ENCODE measurements around the gene HS6ST3.

The HS6ST3 gene

GRCh38 chr13:96449920-96450319 lies 360.0 kb downstream of the HS6ST3 start:
- Mint-ChIP-seq H3K36me3 (ENCODE audit: low read depth) (no peaks in the 10 kb centered on the region), H3K27me3 (ENCODE audit: low read depth) (no peaks in the 10 kb centered on the region), H3K9me3 (peaks cover 4% of the 10 kb centered on the region), H3K27ac (no peak overlapping the region), H3K4me1 (ENCODE audit: low read depth) (no peaks in the 10 kb centered on the region), H3K4me3 (no peak overlapping the region)

DNA sequence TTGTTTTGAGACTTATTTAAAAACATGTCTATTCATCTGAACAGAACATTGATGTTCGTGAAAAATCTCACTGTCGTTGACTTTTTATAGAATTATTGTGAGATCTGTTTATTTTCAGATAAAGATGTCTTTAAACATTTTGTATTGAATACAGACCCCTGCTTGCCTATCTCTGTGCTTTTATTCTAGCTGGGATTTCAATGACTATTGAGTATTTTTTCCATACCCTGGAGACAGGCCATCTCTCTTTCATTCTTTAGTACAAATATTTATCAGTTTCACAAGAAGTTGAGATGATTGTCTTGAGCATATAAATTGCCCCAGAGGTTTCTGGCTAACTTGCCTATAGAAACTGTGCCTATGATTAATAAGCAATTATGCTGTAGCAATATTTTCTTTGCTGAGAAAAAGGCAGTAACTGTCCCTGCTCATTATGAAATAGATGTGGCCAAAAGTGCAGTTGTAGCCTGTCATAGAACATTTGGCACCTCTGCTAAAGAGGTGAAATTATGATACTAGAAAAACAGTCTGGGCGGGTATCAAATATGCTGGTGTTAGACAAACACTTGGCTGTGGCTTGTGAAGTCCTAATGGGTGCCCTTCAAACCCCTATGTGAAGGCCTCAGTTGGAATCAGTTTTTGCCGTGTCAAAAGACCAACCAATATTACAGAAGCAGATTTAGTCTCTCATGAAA lies 360.6 kb downstream of the HS6ST3 start:
- Mint-ChIP-seq H3K36me3 (ENCODE audit: low read depth) (no peaks in the 10 kb centered on the region), H3K27ac (no peak overlapping the region)

DNA sequence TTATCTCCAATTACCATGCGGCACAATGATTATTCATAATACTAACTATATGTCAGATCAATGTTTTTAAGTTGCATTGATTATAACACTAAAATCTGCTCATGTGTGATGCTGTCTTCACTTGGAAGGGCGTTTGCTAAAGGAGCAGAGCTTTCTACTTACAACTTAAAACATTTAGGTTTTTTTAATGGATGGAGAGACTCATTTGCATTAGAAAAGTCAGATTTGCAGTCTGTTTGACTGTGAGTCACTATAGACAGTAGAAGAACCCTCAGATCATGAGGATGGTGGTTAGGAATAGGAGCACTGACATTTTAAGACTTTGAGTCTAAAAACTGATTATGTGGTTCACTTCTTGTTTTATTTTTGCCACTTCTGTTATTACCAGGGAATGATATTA lies 364.6 kb downstream of the HS6ST3 start:
- Mint-ChIP-seq H3K4me3 (no peak overlapping the region), H3K36me3 (ENCODE audit: low read depth) (no peaks in the 10 kb centered on the region), H3K4me1 (ENCODE audit: low read depth) (no peaks in the 10 kb centered on the region), H3K9me3 (no peaks in the 10 kb centered on the region), H3K27ac (no peak overlapping the region), H3K27me3 (ENCODE audit: low read depth) (no peaks in the 10 kb centered on the region)

More for the DNA sequence above, 360.6 kb downstream of the HS6ST3 start:
- Mint-ChIP-seq H3K4me1 (ENCODE audit: low read depth) (no peaks in the 10 kb centered on the region), H3K9me3 (peaks cover 4% of the 10 kb centered on the region), H3K4me3 (no peak overlapping the region), H3K27me3 (ENCODE audit: low read depth) (no peaks in the 10 kb centered on the region)

- no peak overlapping the region for H3K4me3 Mint-ChIP-seq
- H3K4me1 Mint-ChIP-seq (ENCODE audit: low read depth) = no peaks in the 10 kb centered on the region
- no peaks in the 10 kb centered on the region for H3K9me3 Mint-ChIP-seq
- H3K27me3 Mint-ChIP-seq (ENCODE audit: low read depth) = no peaks in the 10 kb centered on the region
- H3K27ac Mint-ChIP-seq = no peak overlapping the region
- H3K36me3 Mint-ChIP-seq (ENCODE audit: low read depth) = no peaks in the 10 kb centered on the region
These were observed 370.7 kb downstream of the HS6ST3 start for GRCh38 chr13:96460609-96461008.

- no peaks in the 10 kb centered on the region for H3K36me3 Mint-ChIP-seq (ENCODE audit: low read depth)
- no peaks in the 10 kb centered on the region for H3K27me3 Mint-ChIP-seq (ENCODE audit: low read depth)
- no peaks in the 10 kb centered on the region for H3K4me1 Mint-ChIP-seq (ENCODE audit: low read depth)
- H3K9me3 Mint-ChIP-seq = peaks cover 6% of the 10 kb centered on the region
- H3K27ac Mint-ChIP-seq = no peak overlapping the region
- no peak overlapping the region for H3K4me3 Mint-ChIP-seq
These were observed 383.7 kb downstream of the HS6ST3 start for GRCh38 chr13:96473526-96474180.

GRCh38 chr13:96474181-96474557 lies 384.3 kb downstream of the HS6ST3 start:
- H3K4me1 Mint-ChIP-seq (ENCODE audit: low read depth) = no peaks in the 10 kb centered on the region
- no peak overlapping the region for H3K27ac Mint-ChIP-seq
- no peak overlapping the region for H3K4me3 Mint-ChIP-seq
- no peaks in the 10 kb centered on the region for H3K27me3 Mint-ChIP-seq (ENCODE audit: low read depth)
- H3K9me3 Mint-ChIP-seq = peaks cover 10% of the 10 kb centered on the region
- no peaks in the 10 kb centered on the region for H3K36me3 Mint-ChIP-seq (ENCODE audit: low read depth)

DNA sequence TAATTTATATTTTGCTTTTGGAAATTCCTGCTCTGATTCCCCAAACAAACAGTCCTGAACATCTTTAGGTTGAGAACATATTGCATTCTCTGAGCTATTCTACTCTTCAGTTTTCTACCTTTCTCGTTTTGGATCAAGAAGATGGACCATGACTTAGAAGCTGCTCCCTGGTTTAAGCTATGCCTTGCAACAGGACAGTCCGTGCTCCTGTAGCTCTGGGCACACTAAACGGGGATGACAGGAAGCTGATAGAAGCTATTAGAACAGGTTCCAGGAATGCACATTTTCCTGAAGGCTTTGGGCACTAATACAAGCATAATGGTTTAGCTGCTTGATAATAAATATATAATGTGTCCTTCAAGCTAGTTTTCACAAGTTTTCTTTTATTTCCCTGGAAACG lies 385.2 kb downstream of the HS6ST3 start:
- H3K4me3 Mint-ChIP-seq = no peak overlapping the region
- no peaks in the 10 kb centered on the region for H3K36me3 Mint-ChIP-seq (ENCODE audit: low read depth)
- no peak overlapping the region for H3K27ac Mint-ChIP-seq
- no peaks in the 10 kb centered on the region for H3K27me3 Mint-ChIP-seq (ENCODE audit: low read depth)
- no peaks in the 10 kb centered on the region for H3K4me1 Mint-ChIP-seq (ENCODE audit: low read depth)
- H3K9me3 Mint-ChIP-seq = peaks cover 13% of the 10 kb centered on the region

DNA sequence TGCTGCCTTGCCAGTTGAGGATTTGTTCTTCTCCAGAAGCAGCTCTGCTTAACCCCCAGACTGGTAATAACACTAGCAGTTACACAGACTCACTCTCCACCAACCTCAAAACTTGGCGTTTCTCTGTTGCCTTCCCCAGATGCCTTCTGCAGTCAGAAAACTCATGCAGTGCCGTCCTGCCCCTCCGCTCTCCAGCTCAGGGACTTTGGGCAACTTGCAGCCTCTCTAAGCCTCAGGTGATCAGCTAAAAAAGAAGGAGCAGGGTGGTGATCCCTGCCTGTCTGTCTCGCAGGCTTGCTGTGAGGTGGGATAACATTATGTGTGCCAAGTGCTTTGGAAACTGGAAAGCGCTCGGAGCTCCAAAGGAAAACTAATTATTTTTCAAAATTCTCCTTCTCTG lies 391.6 kb downstream of the HS6ST3 start:
- no peak overlapping the region for H3K4me3 Mint-ChIP-seq
- no peaks in the 10 kb centered on the region for H3K27me3 Mint-ChIP-seq (ENCODE audit: low read depth)
- peaks cover 7% of the 10 kb centered on the region for H3K9me3 Mint-ChIP-seq
- no peak overlapping the region for H3K27ac Mint-ChIP-seq
- no peaks in the 10 kb centered on the region for H3K36me3 Mint-ChIP-seq (ENCODE audit: low read depth)
- no peaks in the 10 kb centered on the region for H3K4me1 Mint-ChIP-seq (ENCODE audit: low read depth)

DNA sequence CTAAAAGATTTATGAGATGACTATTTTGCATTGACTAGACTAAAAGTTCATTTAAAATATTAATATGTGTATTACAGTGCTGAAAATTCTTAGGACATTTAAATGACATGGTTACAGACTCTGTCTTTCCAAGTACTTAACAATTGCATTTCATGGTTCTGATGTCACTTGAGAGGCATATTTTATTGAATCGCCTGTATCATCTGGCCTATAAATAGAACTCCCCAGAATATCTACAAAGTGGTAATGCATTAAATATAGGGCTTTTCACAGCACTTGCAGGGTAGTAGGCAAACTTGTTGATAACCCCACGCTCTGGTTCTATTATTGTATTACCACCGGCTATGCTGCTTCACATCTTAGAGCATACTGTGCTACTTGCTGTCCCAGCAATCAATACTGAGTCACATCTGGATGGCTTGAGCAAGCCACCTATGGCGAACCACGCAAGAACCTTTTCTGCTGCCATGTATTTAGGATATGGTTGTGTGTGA lies 400.6 kb downstream of the HS6ST3 start:
- no peaks in the 10 kb centered on the region for H3K4me1 Mint-ChIP-seq (ENCODE audit: low read depth)
- H3K9me3 Mint-ChIP-seq = peaks cover 8% of the 10 kb centered on the region
- H3K27me3 Mint-ChIP-seq (ENCODE audit: low read depth) = no peaks in the 10 kb centered on the region
- H3K27ac Mint-ChIP-seq = no peak overlapping the region
- H3K4me3 Mint-ChIP-seq = no peak overlapping the region
- no peaks in the 10 kb centered on the region for H3K36me3 Mint-ChIP-seq (ENCODE audit: low read depth)

DNA sequence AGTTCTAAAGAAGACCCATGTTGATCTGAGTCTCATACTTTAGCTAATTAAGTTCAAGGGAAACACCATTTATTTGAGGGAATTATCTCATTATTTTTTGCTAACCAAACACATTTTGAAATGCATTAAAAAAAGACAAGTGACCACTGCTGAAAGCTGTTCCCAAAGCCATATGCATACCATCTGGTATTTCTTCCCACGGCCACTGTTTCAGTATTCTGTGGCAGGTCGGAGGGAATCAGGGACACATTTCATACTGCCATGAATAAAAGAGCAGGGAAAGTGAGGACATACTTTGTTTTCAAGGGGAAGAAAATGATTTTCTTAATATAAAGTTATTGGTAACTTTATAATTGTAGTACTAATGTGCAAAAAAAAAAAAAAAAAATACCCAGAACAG lies 401.2 kb downstream of the HS6ST3 start:
- Mint-ChIP-seq H3K36me3 (ENCODE audit: low read depth) (no peaks in the 10 kb centered on the region), H3K9me3 (peaks cover 8% of the 10 kb centered on the region), H3K4me3 (no peak overlapping the region), H3K27me3 (ENCODE audit: low read depth) (no peaks in the 10 kb centered on the region), H3K4me1 (ENCODE audit: low read depth) (no peaks in the 10 kb centered on the region), H3K27ac (no peak overlapping the region)

DNA sequence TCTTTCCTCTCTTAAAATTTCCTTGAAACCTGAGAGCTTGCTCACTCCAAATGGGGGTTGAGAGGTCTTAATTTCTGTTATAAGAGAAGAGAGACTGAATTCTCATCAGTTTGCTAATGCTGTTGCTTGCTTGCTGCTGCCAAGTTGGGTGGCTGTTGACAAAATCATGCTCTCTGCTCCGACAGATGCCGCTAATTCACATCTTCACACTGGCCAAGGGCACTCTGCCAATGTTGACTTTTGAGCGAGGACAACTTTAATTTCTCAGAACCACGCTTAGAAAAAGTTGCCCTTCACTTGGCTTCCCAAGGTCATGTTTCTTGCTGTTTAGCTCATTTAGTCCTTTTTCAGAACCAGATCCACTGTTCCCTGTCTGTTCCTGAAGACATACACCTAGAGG lies 402.9 kb downstream of the HS6ST3 start:
- Mint-ChIP-seq H3K9me3 (peaks cover 15% of the 10 kb centered on the region), H3K4me1 (ENCODE audit: low read depth) (no peaks in the 10 kb centered on the region), H3K4me3 (no peak overlapping the region), H3K27me3 (ENCODE audit: low read depth) (no peaks in the 10 kb centered on the region), H3K36me3 (ENCODE audit: low read depth) (no peaks in the 10 kb centered on the region), H3K27ac (no peak overlapping the region)

- Mint-ChIP-seq H3K27ac (no peak overlapping the region), H3K4me1 (ENCODE audit: low read depth) (no peaks in the 10 kb centered on the region), H3K4me3 (no peak overlapping the region), H3K9me3 (peaks cover 15% of the 10 kb centered on the region), H3K36me3 (ENCODE audit: low read depth) (no peaks in the 10 kb centered on the region), H3K27me3 (ENCODE audit: low read depth) (no peaks in the 10 kb centered on the region)
These were observed 409.7 kb downstream of the HS6ST3 start for GRCh38 chr13:96499656-96500055.

DNA sequence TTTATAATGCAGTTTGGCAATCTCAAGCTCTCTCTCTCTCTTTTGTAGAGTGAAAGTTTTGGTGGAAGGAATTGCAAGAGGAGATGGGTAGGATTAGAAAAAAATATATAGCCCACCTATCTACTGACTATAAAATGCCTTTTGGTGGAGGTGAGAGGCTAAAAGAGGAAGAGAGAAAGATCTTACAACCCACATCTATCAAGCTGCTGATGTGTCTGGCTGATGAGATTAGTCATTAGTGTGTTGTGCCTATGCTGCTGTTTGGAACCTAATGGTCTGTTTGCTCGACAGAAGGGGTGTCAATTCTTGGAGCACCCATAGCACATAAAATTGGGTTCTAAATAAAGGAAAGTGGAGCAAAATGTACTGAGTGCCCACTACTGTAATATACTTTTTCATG lies 411.0 kb downstream of the HS6ST3 start:
- Mint-ChIP-seq H3K27ac (no peak overlapping the region), H3K27me3 (ENCODE audit: low read depth) (no peaks in the 10 kb centered on the region), H3K9me3 (peaks cover 7% of the 10 kb centered on the region), H3K4me3 (no peak overlapping the region), H3K4me1 (ENCODE audit: low read depth) (no peaks in the 10 kb centered on the region), H3K36me3 (ENCODE audit: low read depth) (no peaks in the 10 kb centered on the region)

DNA sequence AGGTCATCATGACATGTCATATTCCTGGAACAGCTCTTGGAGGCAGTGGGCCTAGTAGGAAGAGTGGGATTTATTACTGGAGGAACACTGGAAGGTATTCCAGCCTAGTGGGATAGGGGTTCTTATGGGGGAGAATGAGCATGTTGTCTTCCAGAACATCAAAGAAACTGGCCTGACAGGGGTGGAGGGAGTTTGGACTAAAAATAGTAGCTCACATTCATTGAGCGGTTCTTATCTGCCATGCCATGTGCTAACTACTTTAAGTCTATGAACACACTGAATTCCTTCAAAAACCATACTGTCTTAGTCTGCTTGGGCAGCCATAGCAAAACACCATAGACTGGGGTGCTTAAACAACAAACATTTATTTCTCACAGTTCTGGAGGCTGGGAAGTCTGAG lies 413.6 kb downstream of the HS6ST3 start:
- Mint-ChIP-seq H3K9me3 (peaks cover 2% of the 10 kb centered on the region), H3K27me3 (ENCODE audit: low read depth) (no peaks in the 10 kb centered on the region), H3K4me1 (ENCODE audit: low read depth) (no peaks in the 10 kb centered on the region), H3K36me3 (ENCODE audit: low read depth) (no peaks in the 10 kb centered on the region), H3K4me3 (no peak overlapping the region), H3K27ac (no peak overlapping the region)

DNA sequence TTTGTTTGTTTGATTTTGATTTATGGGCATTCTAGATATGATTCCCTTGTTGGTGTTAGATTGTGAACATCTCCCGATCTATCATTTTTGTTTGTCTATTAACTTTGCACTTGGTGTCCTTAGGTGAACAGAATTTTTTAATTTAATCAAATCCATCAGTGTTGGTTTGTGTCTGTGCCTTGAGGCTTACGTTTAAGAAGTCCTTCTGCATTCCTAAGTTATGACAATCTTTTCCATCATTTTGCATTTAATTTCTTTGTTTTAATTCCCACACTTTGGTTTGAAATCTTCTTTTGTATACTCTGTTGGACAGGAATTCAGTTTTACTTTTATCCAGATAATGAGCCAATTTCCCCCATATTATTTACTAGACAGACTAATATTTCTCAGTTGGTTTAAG lies 421.7 kb downstream of the HS6ST3 start:
- Mint-ChIP-seq H3K4me3 (no peak overlapping the region), H3K9me3 (peaks cover 9% of the 10 kb centered on the region), H3K36me3 (ENCODE audit: low read depth) (no peaks in the 10 kb centered on the region), H3K27me3 (ENCODE audit: low read depth) (no peaks in the 10 kb centered on the region), H3K27ac (no peak overlapping the region), H3K4me1 (ENCODE audit: low read depth) (no peaks in the 10 kb centered on the region)
